A549 (cell line): ENCODE measurements around the gene TMEM59L. TPM values are rescaled to one million over a fixed set of nuclear protein-coding genes. Genes with fewer than 3 reads are reported as not detected.

Source experiments
- ATAC-seq, 2 experiments: fragments of 200-7000 bp in 1 of 2; fragments of >200 bp in 1 of 2; cut with Nextera tagmentation in 1 of 2; cut with Tn5 transposase in 1 of 2; 3 replicates each; pipeline versions ENCODE4 v1.8.0 to v1.9.1; 2018 to 2020; ENCODE audit warnings: mild to moderate bottlenecking in 1 of 2, moderate library complexity in 1 of 2
- CTCF ChIA-PET: fragments of 300-600 bp; sonication (Branson Sonifier 250); formaldehyde crosslinking; extraction: SDS; loops from one replicate; lab custom pipeline; 2021; ENCODE audit warnings: antibody characterized with exemption, inconsistent platforms; lab: Yijun Ruan, JAX
- POLR2A ChIA-PET: fragments of 350-600 bp; formaldehyde crosslinking; extraction: SDS; loops from one replicate; lab custom pipeline; 2021; ENCODE audit warnings: antibody characterized with exemption, inconsistent platforms; lab: Yijun Ruan, JAX
- DNase-seq, 2 experiments: peaks; one replicate each; pipeline versions ENCODE4 v3.0.0 to v3.0.0-alpha.2; 2011 to 2016; ENCODE audit warnings: low read depth in 1 of 2, low spot score in 1 of 2
- FAIRE-seq: peaks from 2 replicates; lab custom pipeline; 2011; peaks lifted over from hg19 to GRCh38; lab: Jason Lieb, UNC
- H3K27ac ChIP-seq, 2 experiments: fragments of >200 bp; sonication (Bioruptor Twin); formaldehyde crosslinking; 3 replicates each; pipeline ENCODE4 v1.5.1; 2016 to 2017
- H3K4me1 ChIP-seq: fragments of >200 bp; sonication (Bioruptor Twin); formaldehyde crosslinking; 3 replicates; pipeline ENCODE4 v1.6.1; 2016
- H3K4me2 ChIP-seq: fragments of >200 bp; sonication (Bioruptor Twin); formaldehyde crosslinking; 3 replicates; pipeline ENCODE4 v1.6.1; 2016
- H3K4me3 ChIP-seq: fragments of >200 bp; sonication (Bioruptor Twin); formaldehyde crosslinking; 3 replicates; pipeline ENCODE4 v1.5.1; 2016
- H3K9me3 ChIP-seq: fragments of >200 bp; sonication (Bioruptor Twin); formaldehyde crosslinking; 3 replicates; pipeline ENCODE4 v1.6.1; 2016
- BHLHE40 ChIP-seq: IDR thresholded peaks from 2 replicates; pipeline ENCODE4 v1.6.1; 2012; ENCODE audit warnings: low read depth, low read length, inconsistent platforms
- CHD2 ChIP-seq: fragments of 150-350 bp; IDR thresholded peaks from 2 replicates; pipeline ENCODE4 v1.6.1; 2014; ENCODE audit warnings: low read length; ENCODE audit not compliant: partially characterized antibody
- E2F6 ChIP-seq: IDR thresholded peaks from 2 replicates; pipeline ENCODE4 v1.6.1; 2012; ENCODE audit warnings: low read depth, borderline replicate concordance
- EHF ChIP-seq: fragments of 250-450 bp; sonication (Bioruptor Pico); IDR thresholded peaks from 2 replicates; pipeline ENCODE4 v1.5.0; 2020; ENCODE audit warnings: mild to moderate bottlenecking
- EP300 ChIP-seq, 2 experiments: fragments of >200 bp; sonication (Bioruptor Twin); formaldehyde crosslinking; IDR thresholded peaks; 2 replicates in 1 of 2; 3 replicates in 1 of 2; pipeline ENCODE4 v1.6.1; 2016 to 2017
- FOSL2 ChIP-seq, 2 experiments: fragments of 450-650 bp in 1 of 2; fragments of >200 bp in 1 of 2; sonication (Bioruptor Twin) in 1 of 2; formaldehyde crosslinking; IDR thresholded peaks; 2 replicates each; pipeline versions ENCODE4 v1.5.0 to v1.6.1; 2016 to 2020; ENCODE audit warnings: mild to moderate bottlenecking in 1 of 2, moderate library complexity in 1 of 2
- GATA3 ChIP-seq: IDR thresholded peaks from 2 replicates; pipeline ENCODE4 v1.6.1; 2012; ENCODE audit warnings: borderline replicate concordance
- HEYL ChIP-seq: fragments of 250-450 bp; sonication (Bioruptor Pico); IDR thresholded peaks from 2 replicates; pipeline ENCODE4 v1.8.0; 2021; ENCODE audit warnings: mild to moderate bottlenecking, moderate library complexity
- HMGXB4 ChIP-seq: fragments of 250-450 bp; sonication (Bioruptor Pico); IDR thresholded peaks from 2 replicates; pipeline ENCODE4 v1.5.0; 2021; ENCODE audit warnings: mild to moderate bottlenecking, moderate library complexity, borderline replicate concordance
- HOXB13 ChIP-seq: fragments of 250-450 bp; sonication (Bioruptor Pico); IDR thresholded peaks from 2 replicates; pipeline ENCODE4 v1.5.0; 2020; ENCODE audit warnings: low read depth, mild to moderate bottlenecking, moderate library complexity
- JUN ChIP-seq, 2 experiments: fragments of >200 bp; sonication (Bioruptor Twin); formaldehyde crosslinking; IDR thresholded peaks; 2 replicates in 1 of 2; 3 replicates in 1 of 2; pipeline ENCODE4 v1.6.1; 2016 to 2017
- JUNB ChIP-seq: fragments of >200 bp; sonication (Bioruptor Twin); formaldehyde crosslinking; IDR thresholded peaks from 2 replicates; pipeline ENCODE4 v1.6.1; 2016
- KDM5A ChIP-seq: fragments of 200-600 bp; sonication (generic); IDR thresholded peaks from 2 replicates; pipeline ENCODE4 v1.6.1; 2016; ENCODE audit warnings: antibody characterized with exemption, mild to moderate bottlenecking
- MAZ ChIP-seq: fragments of 150-350 bp; IDR thresholded peaks from 2 replicates; pipeline ENCODE4 v1.6.1; 2014; ENCODE audit warnings: antibody characterized with exemption, low read depth, low read length, borderline replicate concordance
- MYC ChIP-seq: IDR thresholded peaks from 2 replicates; pipeline ENCODE4 v1.6.1; 2012; ENCODE audit warnings: mild to moderate bottlenecking, inconsistent platforms, low read length, improper control_type of control experiment, borderline replicate concordance
- NFE2L2 ChIP-seq: fragments of 150-350 bp; conservative IDR thresholded peaks from 2 replicates; pipeline ENCODE4 v1.6.1; 2014; ENCODE audit warnings: low read length
- RCOR1 ChIP-seq: fragments of 150-350 bp; IDR thresholded peaks from 2 replicates; pipeline ENCODE4 v1.6.1; 2014; ENCODE audit warnings: antibody characterized with exemption, low read length, low read depth
- REST ChIP-seq: fragments of 200-600 bp; sonication (generic); IDR thresholded peaks from 2 replicates; pipeline ENCODE4 v1.6.1; 2016; ENCODE audit warnings: antibody characterized with exemption, mild to moderate bottlenecking, moderate library complexity
- TP53 ChIP-seq: fragments of 250-450 bp; sonication (Bioruptor Pico); IDR thresholded peaks from 2 replicates; pipeline ENCODE4 v1.5.0; 2021; ENCODE audit warnings: mild to moderate bottlenecking, moderate library complexity
- USF2 ChIP-seq: fragments of 450-650 bp; IDR thresholded peaks from 2 replicates; pipeline ENCODE4 v1.6.1; 2014; ENCODE audit warnings: antibody characterized with exemption
- ZFP36 ChIP-seq: fragments of 450-650 bp; IDR thresholded peaks from 2 replicates; pipeline ENCODE4 v1.6.1; 2014; ENCODE audit warnings: borderline replicate concordance; ENCODE audit not compliant: partially characterized antibody
- ZNF302 ChIP-seq: fragments of 250-450 bp; sonication (Bioruptor Pico); IDR thresholded peaks from 2 replicates; pipeline ENCODE4 v1.9.0; 2021; ENCODE audit warnings: inconsistent platforms, mild to moderate bottlenecking, moderate library complexity
- WGBS: methylation state at CpG from one replicate; pipeline ENCODE4 v1.1.6; 2017; ENCODE audit errors: missing lambda C conversion rate; 5-methylcytosine and 5-hydroxymethylcytosine counted together
- polyA plus RNA-seq, 4 experiments: library from polyadenylated mRNA; depleted of rRNA in 3 of 4; stranded (reverse); fragments of >200 nt; fragmentation: RNase III in 1 of 4; extraction: RNeasy Plus Mini Kit Qiagen cat#74134 plus additional on column Dnase treatment in 1 of 4; gene quantifications; 2 replicates in 3 of 4; 3 replicates in 1 of 4; pipeline ENCODE4 v1.2.3, GENCODE V29; 2011 to 2017

Gene TMEM59L
- polyA plus RNA-seq, 2 of the 4 experiments (the other 2 are of a cell fraction) = 0.94 to 4.6 TPM

- ATAC-seq (peak; percentile 79 to 82), DNase-seq (peak; percentile 66 to 68)
- H3K9me3 ChIP-seq = no peaks in the 10 kb centered on the region
- WGBS = 16% methylated on average over 13 of the region's 37 CpGs
- POLR2A ChIA-PET = no interaction called here
- no peak for TF ChIP-seq ZNF302
- TF ChIP-seq GATA3 = no peak
- TF ChIP-seq HOXB13 (CRISPR knock-in tag) = no peak
- TF ChIP-seq FOSL2 (IDR thresholded peaks at IDR 0.05) = peak; percentile 39; the same call in 1 of the 2 replicates
- TF ChIP-seq FOSL2 (CRISPR knock-in tag; IDR thresholded peaks at IDR 0.05) = peak; percentile 91
- peak in 1 of 2 experiments; percentile 54; a peak in 1 of 5 replicates for TF ChIP-seq JUN (IDR thresholded peaks at IDR 0.05)
- no peak for TF ChIP-seq CHD2
- TF ChIP-seq KDM5A = no peak
- peak; percentile 28 to 51; a peak in 1 of 5 replicates for TF ChIP-seq EP300 (IDR thresholded peaks at IDR 0.05)
- TF ChIP-seq USF2 = 0 out of 2 replicates have a peak, but pooled peaks have one; percentile 29
- TF ChIP-seq EHF (CRISPR knock-in tag) = no peak
- 0 out of 2 replicates have a peak, but pooled peaks have one; percentile 19 for TF ChIP-seq JUNB
- TF ChIP-seq, all 56 proteins: peak for 5
- Histone ChIP-seq H3K27ac (peak overlapping the region; percentile 84 to 99), H3K4me3 (peak overlapping the region; percentile 21; the same call in 1 of the 3 replicates), H3K4me1 (peaks cover 53% of the 10 kb centered on the region), H3K4me2 (peak overlapping the region; percentile 76)
- no peak for FAIRE-seq
- CTCF ChIA-PET = interaction anchor here (0.7 to 1.2 kb wide), 3 partner anchors 12 to 31 kb away, joined by 3 read pairs; no protein-coding TSS in a partner anchor
Measured at GRCh38 chr19:18660051-18660910, 47.6 kb downstream of the TMEM59L start.

GRCh38 chr19:18660939-18661670, 48.4 kb downstream of the TMEM59L start:
- WGBS = 89% methylated on average over 4 of the region's 10 CpGs
- Histone ChIP-seq H3K9me3 (no peaks in the 10 kb centered on the region), H3K4me1 (peaks cover 53% of the 10 kb centered on the region), H3K4me2 (peak overlapping the region; percentile 76), H3K27ac (peak overlapping the region; percentile 84 to 99), H3K4me3 (no peak overlapping the region)
- DNase-seq (no peak), FAIRE-seq (no peak), ATAC-seq (no peak)
- TF ChIP-seq EHF (CRISPR knock-in tag) (no peak), TP53 (no peak), RCOR1 (no peak), CHD2 (no peak), JUN (IDR thresholded peaks at IDR 0.05) (no peak), E2F6 (no peak), ZFP36 (no peak), BHLHE40 (no peak), JUNB (no peak), MAZ (no peak), HMGXB4 (CRISPR knock-in tag) (no peak), KDM5A (no peak), NFE2L2 (no peak), MYC (no peak), REST (no peak), HEYL (no peak)
- ChIA-PET CTCF (interaction anchor here (0.7 to 1.2 kb wide), 3 partner anchors 12 to 32 kb away, joined by 3 read pairs; no protein-coding TSS in a partner anchor), POLR2A (no interaction called here)
